GM12864 (cell line): ENCODE results near the gene ABCD1.
"Not testable (repeated sequence)": the region's sequence is repeated elsewhere in the genome, so short reads cannot be mapped to it uniquely, and the experiment has no call there.

Source experiments
- DNase-seq: peaks from one replicate; pipeline ENCODE4 v3.0.0-alpha.2; 2011; ENCODE audit warnings: low read depth
- H3K4me3 ChIP-seq: 2 replicates; pipeline ENCODE4 v1.5.1; 2011; ENCODE audit warnings: mild to moderate bottlenecking, low read depth, low read length, control low read depth
- CTCF ChIP-seq: IDR thresholded peaks from 2 replicates; pipeline ENCODE4 v1.5.1; 2011; ENCODE audit warnings: low read depth, mild to moderate bottlenecking, moderate library complexity, low read length, control low read depth, inconsistent platforms; ENCODE audit errors: missing control alignments

Gene ABCD1

DNA sequence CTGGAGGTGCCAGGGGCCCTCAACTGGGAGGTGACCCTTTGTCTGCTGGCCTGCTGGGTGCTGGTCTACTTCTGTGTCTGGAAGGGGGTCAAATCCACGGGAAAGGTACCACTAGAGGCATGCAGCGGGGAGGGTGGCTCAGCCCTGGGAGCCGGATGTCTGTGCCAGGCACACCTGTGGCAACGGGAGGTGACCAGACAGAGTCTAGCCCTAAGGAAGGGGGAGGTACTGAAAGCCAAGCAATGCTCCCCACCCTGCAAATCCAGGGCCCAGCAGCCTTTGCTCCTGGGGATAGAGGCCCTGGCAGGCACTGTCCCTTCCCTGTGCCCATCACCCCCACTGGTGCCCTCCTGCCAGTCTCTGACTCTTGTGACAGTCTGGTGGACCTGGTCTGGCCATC lies 32.7 kb upstream of the ABCD1 start:
- DNase-seq: no peak
- no peak overlapping the region for H3K4me3 ChIP-seq
- TF ChIP-seq CTCF: no peak

- DNase-seq: no peak
- H3K4me3 ChIP-seq: no peak overlapping the region
- no peak for TF ChIP-seq CTCF
Measured at GRCh38 chrX:153692611-153693156, 32.0 kb upstream of the ABCD1 start.

GRCh38 chrX:153693216-153694086 lies 31.2 kb upstream of the ABCD1 start:
- no peak for TF ChIP-seq CTCF
- no peak overlapping the region for H3K4me3 ChIP-seq
- no peak for DNase-seq

DNA sequence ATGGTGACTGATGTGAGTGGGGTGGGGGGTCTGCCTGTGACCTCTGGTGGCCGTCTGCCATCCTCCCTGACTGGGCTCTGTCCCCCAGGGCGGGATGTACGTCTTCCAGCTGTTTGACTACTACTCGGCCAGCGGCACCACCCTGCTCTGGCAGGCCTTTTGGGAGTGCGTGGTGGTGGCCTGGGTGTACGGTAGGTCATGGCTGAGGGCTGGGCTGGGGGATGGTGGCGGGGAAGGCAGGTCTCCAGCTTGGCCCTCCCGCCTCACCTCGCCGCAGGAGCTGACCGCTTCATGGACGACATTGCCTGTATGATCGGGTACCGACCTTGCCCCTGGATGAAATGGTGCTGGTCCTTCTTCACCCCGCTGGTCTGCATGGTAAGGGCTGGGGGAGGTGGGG lies 30.4 kb upstream of the ABCD1 start:
- not testable (repeated sequence) for DNase-seq

GRCh38 chrX:153694687-153695270 lies 29.9 kb upstream of the ABCD1 start:
- no peak overlapping the region for H3K4me3 ChIP-seq
- no peak for DNase-seq
- TF ChIP-seq CTCF: no peak

More for the DNA sequence above, 30.4 kb upstream of the ABCD1 start:
- not testable (repeated sequence) for H3K4me3 ChIP-seq

GRCh38 chrX:153696100-153696499 lies 28.6 kb upstream of the ABCD1 start:
- no peak for TF ChIP-seq CTCF
- DNase-seq: no peak
- H3K4me3 ChIP-seq: no peak overlapping the region

- DNase-seq, H3K4me3 ChIP-seq: not testable (repeated sequence)
Measured at GRCh38 chrX:153696538-153696937, 28.1 kb upstream of the ABCD1 start.

DNA sequence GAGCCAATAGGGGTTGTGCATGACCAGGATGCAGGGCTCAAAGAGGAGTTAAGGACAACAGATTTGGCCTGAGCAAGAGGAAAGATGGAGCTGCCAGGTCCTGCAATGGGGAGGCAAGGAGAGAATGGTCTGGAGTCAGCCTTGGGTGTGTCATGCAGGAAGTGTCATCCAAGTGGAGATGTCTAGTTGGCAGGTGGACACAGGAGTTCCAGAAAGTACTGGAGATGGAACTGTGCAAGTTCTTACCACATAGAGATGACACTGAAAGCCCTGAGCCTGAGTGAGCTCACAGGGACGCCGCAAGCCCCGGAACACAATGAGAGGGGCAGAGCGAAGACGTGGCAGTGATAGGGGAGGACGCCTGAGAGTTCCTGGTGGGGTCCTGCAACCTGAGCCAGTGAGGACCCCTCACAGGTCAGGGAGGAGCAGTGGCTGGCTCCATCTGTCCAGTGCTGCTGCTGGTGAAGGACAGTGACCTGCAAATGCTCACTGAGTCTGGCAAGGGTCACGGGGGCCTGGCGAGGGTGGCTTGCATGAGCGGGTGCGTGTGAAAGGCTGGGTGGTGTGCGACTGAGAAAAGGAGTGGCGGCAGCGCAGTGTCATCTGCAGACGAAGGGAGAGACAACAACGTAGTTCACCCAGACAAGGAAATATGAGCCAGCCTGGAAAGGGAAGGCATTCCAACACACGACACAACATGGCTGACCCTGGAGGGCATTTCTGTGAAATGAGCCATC lies 27.5 kb upstream of the ABCD1 start:
- DNase-seq, H3K4me3 ChIP-seq: not testable (repeated sequence)
